Endodermal cell (in vitro differentiated cells): ENCODE measurements around the gene POU2F3. TPM values are rescaled to one million over a fixed set of nuclear protein-coding genes. Genes with fewer than 3 reads are reported as not detected.

Source experiments
- DNase-seq: peaks from one replicate; pipeline ENCODE4 v3.0.0-alpha.2; 2017
- H3K27ac ChIP-seq: 2 replicates; pipeline ENCODE4 v1.5.1; 2013; ENCODE audit warnings: mild to moderate bottlenecking, low read depth, low read length, moderate library complexity
- H3K27me3 ChIP-seq: 2 replicates; pipeline ENCODE4 v1.6.1; 2013; ENCODE audit warnings: mild to moderate bottlenecking, low read length, moderate library complexity; ENCODE audit not compliant: insufficient read depth, control insufficient read depth, poor library complexity, severe bottlenecking
- H3K36me3 ChIP-seq: 2 replicates; pipeline ENCODE4 v1.7.0; 2013; ENCODE audit warnings: mild to moderate bottlenecking, low read length, moderate library complexity; ENCODE audit not compliant: control insufficient read depth, insufficient read depth
- H3K4me1 ChIP-seq: one replicate; pipeline ENCODE4 v1.7.0; 2013; ENCODE audit warnings: low read length; ENCODE audit not compliant: control insufficient read depth, insufficient read depth
- H3K4me3 ChIP-seq: 2 replicates; pipeline ENCODE4 v1.5.1; 2013; ENCODE audit warnings: mild to moderate bottlenecking, low read length, moderate library complexity
- H3K9ac ChIP-seq: 2 replicates; pipeline ENCODE4 v1.6.1; 2013; ENCODE audit warnings: mild to moderate bottlenecking, low read length, moderate library complexity; ENCODE audit not compliant: poor library complexity, severe bottlenecking; ENCODE audit errors: extremely low read depth
- H3K9me3 ChIP-seq: 2 replicates; pipeline ENCODE4 v1.6.1; 2013; ENCODE audit warnings: mild to moderate bottlenecking, low read length, moderate library complexity; ENCODE audit not compliant: control insufficient read depth
- H3K27ac Mint-ChIP-seq: 2 replicates; pipeline ENCODE4 v1.8.0; 2020; ENCODE audit warnings: mixed read lengths
- H3K27me3 Mint-ChIP-seq: 2 replicates; pipeline ENCODE4 v1.8.0; 2021; ENCODE audit warnings: mild to moderate bottlenecking, mixed read lengths; ENCODE audit not compliant: insufficient read depth
- H3K36me3 Mint-ChIP-seq: 2 replicates; pipeline ENCODE4 v1.8.0; 2020; ENCODE audit warnings: low read depth, mixed read lengths
- H3K4me1 Mint-ChIP-seq: 2 replicates; pipeline ENCODE4 v1.8.0; 2020; ENCODE audit warnings: mixed read lengths
- H3K4me3 Mint-ChIP-seq: 2 replicates; pipeline ENCODE4 v1.8.0; 2020; ENCODE audit warnings: mild to moderate bottlenecking, moderate library complexity, mixed read lengths
- H3K9me3 Mint-ChIP-seq: 2 replicates; pipeline ENCODE4 v1.8.0; 2020; ENCODE audit warnings: mild to moderate bottlenecking, mixed read lengths
- WGBS, 2 experiments: methylation state at CpG; one replicate each; pipeline versions ENCODE4 v1.1.5 to v1.1.7; 2013; ENCODE audit warnings: missing lambda C conversion rate in 2 of 2, mixed read lengths in 1 of 2; ENCODE audit not compliant: insufficient coverage in 1 of 2, insufficient read length in 1 of 2; 5-methylcytosine and 5-hydroxymethylcytosine counted together
- total RNA-seq, 2 donors: library from RNA; stranded (reverse); fragmentation: NEBNext Ultra II Directional in 1 of 2; extraction: Animal tissue kit (Norgen Biotek cat#: 25700) in 1 of 2; gene quantifications; 2 replicates in 1 of 2; 3 replicates in 1 of 2; pipeline ENCODE4 v1.2.1, GENCODE V29; 2021
- TF ChIP-seq, protein P1 (sequence below): fragments of 200-600 bp; sonication (generic); conservative IDR thresholded peaks from 2 replicates; pipeline ENCODE4 v1.5.0; 2021; ENCODE audit warnings: antibody characterized with exemption, mild to moderate bottlenecking

The POU2F3 gene
- total RNA-seq, 2 donors from 2014 or later = 0.46 TPM; not detected in 1

DNA sequence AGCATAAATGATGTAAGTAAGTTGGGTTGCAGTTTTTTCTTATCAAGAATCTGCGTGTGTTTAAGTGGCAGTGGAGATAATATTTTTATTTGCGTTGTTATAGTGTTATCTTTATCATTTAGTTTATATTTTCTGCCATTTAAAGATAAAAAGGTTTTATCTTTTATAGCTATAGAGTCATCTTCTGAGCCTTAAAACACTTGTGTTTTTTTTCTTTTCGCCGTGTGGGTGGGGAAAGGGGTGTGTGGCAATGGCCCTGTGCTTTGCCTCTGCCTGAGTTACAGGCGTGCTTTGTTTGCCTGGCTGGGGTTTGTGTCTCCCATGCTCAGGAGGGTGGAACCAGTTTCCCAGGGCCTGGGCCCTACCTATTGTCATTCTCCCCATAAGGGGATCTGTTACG is 112.5 kb downstream of the POU2F3 start:
- TF ChIP-seq, protein P1, sequence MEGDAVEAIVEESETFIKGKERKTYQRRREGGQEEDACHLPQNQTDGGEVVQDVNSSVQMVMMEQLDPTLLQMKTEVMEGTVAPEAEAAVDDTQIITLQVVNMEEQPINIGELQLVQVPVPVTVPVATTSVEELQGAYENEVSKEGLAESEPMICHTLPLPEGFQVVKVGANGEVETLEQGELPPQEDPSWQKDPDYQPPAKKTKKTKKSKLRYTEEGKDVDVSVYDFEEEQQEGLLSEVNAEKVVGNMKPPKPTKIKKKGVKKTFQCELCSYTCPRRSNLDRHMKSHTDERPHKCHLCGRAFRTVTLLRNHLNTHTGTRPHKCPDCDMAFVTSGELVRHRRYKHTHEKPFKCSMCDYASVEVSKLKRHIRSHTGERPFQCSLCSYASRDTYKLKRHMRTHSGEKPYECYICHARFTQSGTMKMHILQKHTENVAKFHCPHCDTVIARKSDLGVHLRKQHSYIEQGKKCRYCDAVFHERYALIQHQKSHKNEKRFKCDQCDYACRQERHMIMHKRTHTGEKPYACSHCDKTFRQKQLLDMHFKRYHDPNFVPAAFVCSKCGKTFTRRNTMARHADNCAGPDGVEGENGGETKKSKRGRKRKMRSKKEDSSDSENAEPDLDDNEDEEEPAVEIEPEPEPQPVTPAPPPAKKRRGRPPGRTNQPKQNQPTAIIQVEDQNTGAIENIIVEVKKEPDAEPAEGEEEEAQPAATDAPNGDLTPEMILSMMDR = no peak
- Mint-ChIP-seq H3K27ac (no peak overlapping the region), H3K4me1 (peaks cover 18% of the 10 kb centered on the region), H3K27me3 (no peaks in the 10 kb centered on the region), H3K36me3 (peaks cover 2% of the 10 kb centered on the region), H3K9me3 (no peaks in the 10 kb centered on the region), H3K4me3 (no peak overlapping the region)
- Histone ChIP-seq H3K4me3 (no peak overlapping the region), H3K36me3 (no peaks in the 10 kb centered on the region), H3K4me1 (no peaks in the 10 kb centered on the region), H3K27me3 (no peaks in the 10 kb centered on the region), H3K9me3 (no peaks in the 10 kb centered on the region), H3K9ac (no peak overlapping the region), H3K27ac (no peak overlapping the region)
- DNase-seq = no peak
- WGBS, 2 experiments = 98 to 100% methylated on average over 1 to 4 of the region's 6 CpGs

DNA sequence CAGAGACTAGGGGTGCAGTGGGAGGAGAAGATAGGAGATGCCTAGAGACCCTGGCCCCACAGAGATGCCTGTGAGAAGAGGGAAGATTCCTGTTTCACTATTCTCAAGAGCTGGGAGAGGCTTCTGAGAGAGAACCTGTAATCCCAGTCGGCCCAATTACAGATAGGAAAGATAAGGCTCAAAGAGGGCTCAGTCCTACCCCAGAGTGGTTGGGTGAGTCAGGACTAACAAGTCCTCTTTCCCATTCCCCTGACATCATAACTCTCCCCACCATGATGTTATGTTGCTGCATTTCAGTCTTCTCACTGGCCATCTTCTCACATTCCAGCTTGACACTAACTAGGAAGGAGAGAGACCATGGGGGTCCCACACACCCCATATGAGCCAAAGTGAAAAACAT is 114.1 kb downstream of the POU2F3 start:
- no peak for DNase-seq
- Histone ChIP-seq H3K36me3 (no peaks in the 10 kb centered on the region), H3K4me3 (no peak overlapping the region), H3K27ac (no peak overlapping the region), H3K9me3 (no peaks in the 10 kb centered on the region), H3K9ac (no peak overlapping the region), H3K27me3 (no peaks in the 10 kb centered on the region), H3K4me1 (no peaks in the 10 kb centered on the region)
- Mint-ChIP-seq H3K4me3 (no peak overlapping the region), H3K36me3 (peaks cover 2% of the 10 kb centered on the region), H3K27me3 (no peaks in the 10 kb centered on the region), H3K9me3 (no peaks in the 10 kb centered on the region), H3K4me1 (peaks cover 15% of the 10 kb centered on the region), H3K27ac (peak overlapping the region; percentile 24)
- WGBS, 2 experiments = 92% methylated on average over 1 of the region's 1 CpG; no CpG with 5 or more reads in 1 of the 2 experiments
- TF ChIP-seq, protein P1 = no peak

DNA sequence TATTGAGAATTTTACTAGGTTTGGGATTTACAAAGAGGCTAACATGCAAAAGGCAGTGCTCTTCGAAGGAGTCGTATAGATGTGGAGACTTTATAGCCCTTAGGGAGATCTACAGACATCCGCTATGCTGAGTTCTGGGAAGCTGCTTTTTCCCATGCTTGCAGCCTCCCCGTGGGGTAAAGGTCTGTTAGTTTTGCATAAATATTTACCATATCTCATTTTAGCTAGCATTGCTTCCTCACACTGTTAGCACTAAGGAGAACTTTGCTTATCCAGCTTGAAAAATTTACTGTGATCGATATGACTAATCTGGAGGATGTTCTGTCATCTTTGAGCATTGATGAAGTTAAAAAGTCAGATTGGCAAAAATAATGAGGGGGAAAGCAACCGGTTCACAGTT is 114.8 kb downstream of the POU2F3 start:
- 92 to 100% methylated on average over 4 to 5 of the region's 6 CpGs for WGBS, 2 experiments
- Mint-ChIP-seq H3K27ac (no peak overlapping the region), H3K4me1 (peaks cover 15% of the 10 kb centered on the region), H3K9me3 (peaks cover under 1% of the 10 kb centered on the region), H3K27me3 (no peaks in the 10 kb centered on the region), H3K36me3 (peaks cover 5% of the 10 kb centered on the region), H3K4me3 (no peak overlapping the region)
- no peak overlapping the region for H3K27ac ChIP-seq
- no peak for DNase-seq
- no peaks in the 10 kb centered on the region for H3K9me3 ChIP-seq
- H3K36me3 ChIP-seq = no peaks in the 10 kb centered on the region
- no peaks in the 10 kb centered on the region for H3K4me1 ChIP-seq
- H3K4me3 ChIP-seq = no peak overlapping the region
- no peak overlapping the region for H3K9ac ChIP-seq
- TF ChIP-seq, protein P1 = no peak
- no peaks in the 10 kb centered on the region for H3K27me3 ChIP-seq
